ENCODE results near the gene RTN4RL2.

DNA sequence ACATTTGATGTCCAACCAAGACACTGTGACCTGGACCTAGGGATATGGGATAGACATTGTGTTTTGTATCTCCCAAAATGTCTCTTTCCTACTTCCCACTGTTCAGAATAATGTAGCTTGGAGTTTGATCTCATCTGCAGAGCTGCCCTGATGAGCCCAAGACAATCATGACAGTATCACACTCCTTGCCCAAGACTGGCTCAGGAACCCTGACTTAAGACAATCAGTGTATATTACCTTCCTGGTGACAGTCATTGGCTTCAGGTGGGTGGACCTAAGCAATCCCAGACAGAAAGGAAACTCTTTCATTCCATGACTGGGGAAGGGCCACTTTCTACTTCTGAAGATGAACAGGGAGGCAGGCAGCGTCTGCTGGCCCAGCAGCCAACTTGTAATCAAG is 14.3 kb upstream of the RTN4RL2 start:
- TF ChIP-seq CTCF (IDR thresholded peaks at IDR 0.05) (no peak), REST (IDR thresholded peaks at IDR 0.05; ENCODE audit: insufficient read depth in 1 of 2, low read depth in 2 of 2, low read length in 1 of 2) (no peak)
